A549 (cell line): ENCODE measurements around the gene ARMC9. TPM values are rescaled to one million over a fixed set of nuclear protein-coding genes. Genes with fewer than 3 reads are reported as not detected.

Experiments
- ATAC-seq, 2 experiments: fragments of 200-7000 bp in 1 of 2; fragments of >200 bp in 1 of 2; cut with Nextera tagmentation in 1 of 2; cut with Tn5 transposase in 1 of 2; 3 replicates each; pipeline versions ENCODE4 v1.8.0 to v1.9.1; 2018 to 2020; ENCODE audit warnings: mild to moderate bottlenecking in 1 of 2, moderate library complexity in 1 of 2
- CTCF ChIA-PET: fragments of 300-600 bp; sonication (Branson Sonifier 250); formaldehyde crosslinking; extraction: SDS; loops from one replicate; lab custom pipeline; 2021; ENCODE audit warnings: antibody characterized with exemption, inconsistent platforms; lab: Yijun Ruan, JAX
- POLR2A ChIA-PET: fragments of 350-600 bp; formaldehyde crosslinking; extraction: SDS; loops from one replicate; lab custom pipeline; 2021; ENCODE audit warnings: antibody characterized with exemption, inconsistent platforms; lab: Yijun Ruan, JAX
- DNase-seq, 2 experiments: peaks; one replicate each; pipeline versions ENCODE4 v3.0.0 to v3.0.0-alpha.2; 2011 to 2016; ENCODE audit warnings: low read depth in 1 of 2, low spot score in 1 of 2
- FAIRE-seq: peaks from 2 replicates; lab custom pipeline; 2011; peaks lifted over from hg19 to GRCh38; lab: Jason Lieb, UNC
- H3K27ac ChIP-seq, 2 experiments: fragments of >200 bp; sonication (Bioruptor Twin); formaldehyde crosslinking; 3 replicates each; pipeline ENCODE4 v1.5.1; 2016 to 2017
- H3K4me1 ChIP-seq: fragments of >200 bp; sonication (Bioruptor Twin); formaldehyde crosslinking; 3 replicates; pipeline ENCODE4 v1.6.1; 2016
- H3K4me2 ChIP-seq: fragments of >200 bp; sonication (Bioruptor Twin); formaldehyde crosslinking; 3 replicates; pipeline ENCODE4 v1.6.1; 2016
- H3K4me3 ChIP-seq: fragments of >200 bp; sonication (Bioruptor Twin); formaldehyde crosslinking; 3 replicates; pipeline ENCODE4 v1.5.1; 2016
- H3K9me3 ChIP-seq: fragments of >200 bp; sonication (Bioruptor Twin); formaldehyde crosslinking; 3 replicates; pipeline ENCODE4 v1.6.1; 2016
- BCL3 ChIP-seq: fragments of >200 bp; sonication (Bioruptor Twin); formaldehyde crosslinking; IDR thresholded peaks from 3 replicates; pipeline ENCODE4 v1.6.1; 2016
- BHLHE40 ChIP-seq: IDR thresholded peaks from 2 replicates; pipeline ENCODE4 v1.6.1; 2012; ENCODE audit warnings: low read depth, low read length, inconsistent platforms
- CEBPB ChIP-seq, 2 experiments: fragments of >200 bp in 1 of 2; sonication (Bioruptor Twin) in 1 of 2; formaldehyde crosslinking in 1 of 2; IDR thresholded peaks; 2 replicates each; pipeline ENCODE4 v1.6.1; 2012 to 2016
- CHD4 ChIP-seq: fragments of 200-600 bp; sonication (generic); IDR thresholded peaks from 2 replicates; pipeline ENCODE4 v1.6.1; 2016; ENCODE audit warnings: antibody characterized with exemption, mild to moderate bottlenecking, borderline replicate concordance
- GATA3 ChIP-seq: IDR thresholded peaks from 2 replicates; pipeline ENCODE4 v1.6.1; 2012; ENCODE audit warnings: borderline replicate concordance
- HDAC2 ChIP-seq: fragments of 200-600 bp; sonication (generic); IDR thresholded peaks from 2 replicates; pipeline ENCODE4 v1.6.1; 2016
- HES2 ChIP-seq: fragments of >200 bp; sonication (Bioruptor Twin); formaldehyde crosslinking; IDR thresholded peaks from 2 replicates; pipeline ENCODE4 v1.6.1; 2016
- HEYL ChIP-seq: fragments of 250-450 bp; sonication (Bioruptor Pico); IDR thresholded peaks from 2 replicates; pipeline ENCODE4 v1.8.0; 2021; ENCODE audit warnings: mild to moderate bottlenecking, moderate library complexity
- HOXB13 ChIP-seq: fragments of 250-450 bp; sonication (Bioruptor Pico); IDR thresholded peaks from 2 replicates; pipeline ENCODE4 v1.5.0; 2020; ENCODE audit warnings: low read depth, mild to moderate bottlenecking, moderate library complexity
- JUNB ChIP-seq: fragments of >200 bp; sonication (Bioruptor Twin); formaldehyde crosslinking; IDR thresholded peaks from 2 replicates; pipeline ENCODE4 v1.6.1; 2016
- KDM1A ChIP-seq: fragments of 200-600 bp; sonication (generic); IDR thresholded peaks from 2 replicates; pipeline ENCODE4 v1.6.1; 2016; ENCODE audit warnings: low read depth, mild to moderate bottlenecking
- KDM5A ChIP-seq: fragments of 200-600 bp; sonication (generic); IDR thresholded peaks from 2 replicates; pipeline ENCODE4 v1.6.1; 2016; ENCODE audit warnings: antibody characterized with exemption, mild to moderate bottlenecking
- MAFK ChIP-seq: fragments of 450-650 bp; IDR thresholded peaks from 2 replicates; pipeline ENCODE4 v1.6.1; 2014; ENCODE audit not compliant: partially characterized antibody
- MAZ ChIP-seq: fragments of 150-350 bp; IDR thresholded peaks from 2 replicates; pipeline ENCODE4 v1.6.1; 2014; ENCODE audit warnings: antibody characterized with exemption, low read depth, low read length, borderline replicate concordance
- NFE2L2 ChIP-seq: fragments of 150-350 bp; conservative IDR thresholded peaks from 2 replicates; pipeline ENCODE4 v1.6.1; 2014; ENCODE audit warnings: low read length
- PBX3 ChIP-seq: IDR thresholded peaks from 2 replicates; pipeline ENCODE4 v1.6.1; 2012
- RAD21 ChIP-seq, 2 experiments: fragments of >200 bp in 1 of 2; sonication (Bioruptor Twin) in 1 of 2; formaldehyde crosslinking in 1 of 2; IDR thresholded peaks in 1 of 2; conservative IDR thresholded peaks in 1 of 2; 2 replicates in 1 of 2; 3 replicates in 1 of 2; pipeline ENCODE4 v1.6.1; 2012 to 2018; ENCODE audit warnings: inconsistent platforms in 1 of 2
- RARB ChIP-seq: fragments of 250-450 bp; sonication (Bioruptor Pico); IDR thresholded peaks from 2 replicates; pipeline ENCODE4 v1.8.0; 2021; ENCODE audit warnings: mild to moderate bottlenecking, moderate library complexity
- RCOR1 ChIP-seq: fragments of 150-350 bp; IDR thresholded peaks from 2 replicates; pipeline ENCODE4 v1.6.1; 2014; ENCODE audit warnings: antibody characterized with exemption, low read length, low read depth
- SMC3 ChIP-seq: fragments of >200 bp; sonication (Bioruptor Twin); formaldehyde crosslinking; IDR thresholded peaks from 3 replicates; pipeline ENCODE4 v1.6.1; 2018; ENCODE audit warnings: inconsistent platforms
- SREBF2 ChIP-seq: fragments of 450-650 bp; IDR thresholded peaks from 2 replicates; pipeline ENCODE4 v1.6.1; 2014; ENCODE audit warnings: mild to moderate bottlenecking, moderate library complexity
- TFCP2L1 ChIP-seq: fragments of 250-450 bp; sonication (Bioruptor Pico); IDR thresholded peaks from 2 replicates; pipeline ENCODE4 v1.5.0; 2021; ENCODE audit warnings: mild to moderate bottlenecking
- TP53 ChIP-seq: fragments of 250-450 bp; sonication (Bioruptor Pico); IDR thresholded peaks from 2 replicates; pipeline ENCODE4 v1.5.0; 2021; ENCODE audit warnings: mild to moderate bottlenecking, moderate library complexity
- USF2 ChIP-seq: fragments of 450-650 bp; IDR thresholded peaks from 2 replicates; pipeline ENCODE4 v1.6.1; 2014; ENCODE audit warnings: antibody characterized with exemption
- ZFP36 ChIP-seq: fragments of 450-650 bp; IDR thresholded peaks from 2 replicates; pipeline ENCODE4 v1.6.1; 2014; ENCODE audit warnings: borderline replicate concordance; ENCODE audit not compliant: partially characterized antibody
- ZNF302 ChIP-seq: fragments of 250-450 bp; sonication (Bioruptor Pico); IDR thresholded peaks from 2 replicates; pipeline ENCODE4 v1.9.0; 2021; ENCODE audit warnings: inconsistent platforms, mild to moderate bottlenecking, moderate library complexity
- WGBS: methylation state at CpG from one replicate; pipeline ENCODE4 v1.1.6; 2017; ENCODE audit errors: missing lambda C conversion rate; 5-methylcytosine and 5-hydroxymethylcytosine counted together
- polyA plus RNA-seq, 4 experiments: library from polyadenylated mRNA; depleted of rRNA in 3 of 4; stranded (reverse); fragments of >200 nt; fragmentation: RNase III in 1 of 4; extraction: RNeasy Plus Mini Kit Qiagen cat#74134 plus additional on column Dnase treatment in 1 of 4; gene quantifications; 2 replicates in 3 of 4; 3 replicates in 1 of 4; pipeline ENCODE4 v1.2.3, GENCODE V29; 2011 to 2017

The ARMC9 gene
- polyA plus RNA-seq, 2 of the 4 experiments (the other 2 are of a cell fraction), result 12.0 to 14.1 TPM

- ATAC-seq (no peak), DNase-seq (no peak), FAIRE-seq (no peak)
- 95% methylated on average over 9 of the region's 9 CpGs for WGBS
- Histone ChIP-seq H3K4me1 (no peaks in the 10 kb centered on the region), H3K9me3 (no peaks in the 10 kb centered on the region), H3K27ac (no peak overlapping the region), H3K4me3 (no peak overlapping the region), H3K4me2 (no peak overlapping the region)
- POLR2A ChIA-PET, result no interaction called here
- no peak for TF ChIP-seq RARB (CRISPR knock-in tag)
- TF ChIP-seq ZFP36, result no peak
- no peak for TF ChIP-seq CHD4
- no peak for TF ChIP-seq ZNF302 (CRISPR knock-in tag)
- TF ChIP-seq KDM5A, result no peak
- no peak for TF ChIP-seq BHLHE40
- no peak for TF ChIP-seq CEBPB (IDR thresholded peaks at IDR 0.05)
- TF ChIP-seq HOXB13 (CRISPR knock-in tag), result no peak
- no peak for TF ChIP-seq RAD21 (conservative IDR thresholded peaks at IDR 0.05 in 1 of 2, IDR thresholded peaks at IDR 0.05 in 1 of 2)
- TF ChIP-seq SMC3, result no peak
- TF ChIP-seq PBX3, result no peak
- no peak for TF ChIP-seq HES2
- CTCF ChIA-PET, result interaction anchor here (0.8 to 2.6 kb wide), 8 partner anchors 16 to 176 kb away, joined by 3 to 9 read pairs (median 4); no protein-coding TSS in a partner anchor
Measured at GRCh38 chr2:231280846-231281245, 82.4 kb downstream of the ARMC9 start.

GRCh38 chr2:231284296-231284695, 85.9 kb downstream of the ARMC9 start:
- Histone ChIP-seq H3K4me1 (no peaks in the 10 kb centered on the region), H3K9me3 (no peaks in the 10 kb centered on the region), H3K4me3 (no peak overlapping the region), H3K27ac (no peak overlapping the region), H3K4me2 (no peak overlapping the region)
- FAIRE-seq, result no peak
- ChIA-PET POLR2A (no interaction called here), CTCF (interaction anchor here (0.7 to 4.0 kb wide), 4 partner anchors 13 to 297 kb away, joined by 3 to 16 read pairs (median 4); no protein-coding TSS in a partner anchor)
- TF ChIP-seq NFE2L2 (no peak), RCOR1 (no peak), KDM5A (no peak), MAZ (no peak), GATA3 (no peak), HEYL (no peak), TFCP2L1 (CRISPR knock-in tag) (no peak)
- WGBS, result 98% methylated on average over 2 of the region's 2 CpGs
- DNase-seq, result no peak
- no peak for ATAC-seq

GRCh38 chr2:231286964-231287363, 88.5 kb downstream of the ARMC9 start:
- DNase-seq, result no peak
- WGBS, result 93% methylated on average over 4 of the region's 4 CpGs
- ATAC-seq, result no peak
- Histone ChIP-seq H3K9me3 (no peaks in the 10 kb centered on the region), H3K27ac (no peak overlapping the region), H3K4me3 (no peak overlapping the region), H3K4me1 (no peaks in the 10 kb centered on the region), H3K4me2 (no peak overlapping the region)
- ChIA-PET CTCF (interaction anchor here (0.6 to 2.4 kb wide), 7 partner anchors 10 to 125 kb away, joined by 3 to 20 read pairs (median 3); no protein-coding TSS in a partner anchor), POLR2A (no interaction called here)
- TF ChIP-seq MAFK (no peak), SMC3 (no peak), TP53 (no peak), MAZ (no peak), BCL3 (no peak), KDM1A (no peak), USF2 (no peak), ZNF302 (CRISPR knock-in tag) (no peak), SREBF2 (no peak), CHD4 (no peak), JUNB (no peak), RARB (CRISPR knock-in tag) (no peak), HDAC2 (no peak)
- no peak for FAIRE-seq
